H1 (cell line): Measurements from ENCODE around the gene TARBP2. TPM values are rescaled to one million over a fixed set of nuclear protein-coding genes. Genes with fewer than 3 reads are reported as not detected.

Experiments used
- CTCF ChIA-PET: fragments of 300-600 bp; sonication (Branson Sonifier 250); formaldehyde crosslinking; loops from one replicate; lab custom pipeline; 2021; ENCODE audit not compliant: partially characterized antibody; lab: Charles Lee
- POLR2A ChIA-PET: fragments of 300-600 bp; sonication (Branson Sonifier 250); formaldehyde crosslinking; loops from one replicate; lab custom pipeline; 2021; ENCODE audit warnings: inconsistent platforms; ENCODE audit not compliant: partially characterized antibody; lab: Charles Lee
- DNase-seq, 2 experiments: peaks; one replicate each; pipeline versions ENCODE4 v3.0.0 to v3.0.0-alpha.2; 2010 to 2022; ENCODE audit warnings: low spot score in 2 of 2, low read depth in 1 of 2, mixed read lengths in 1 of 2
- FAIRE-seq: peaks from 2 replicates; lab custom pipeline; 2011; peaks lifted over from hg19 to GRCh38; lab: Jason Lieb, UNC
- H2AFZ ChIP-seq: 2 replicates; pipeline ENCODE4 v1.8.1; 2012; ENCODE audit warnings: low read length, inconsistent platforms
- H2AK5ac ChIP-seq: 2 replicates; pipeline ENCODE4 v1.6.1; 2013; ENCODE audit warnings: low read depth, low read length
- H2BK120ac ChIP-seq: replicated peaks from 2 replicates; pipeline ENCODE3; 2013; ENCODE audit warnings: low read depth, low read length, inconsistent platforms
- H2BK12ac ChIP-seq: 2 replicates; pipeline ENCODE4 v1.6.1; 2013; ENCODE audit warnings: low read depth, low read length
- H2BK15ac ChIP-seq: 2 replicates; pipeline ENCODE4 v1.6.1; 2013; ENCODE audit warnings: low read length
- H2BK20ac ChIP-seq: 2 replicates; pipeline ENCODE4 v1.6.1; 2013; ENCODE audit warnings: low read length
- H2BK5ac ChIP-seq: 2 replicates; pipeline ENCODE4 v1.6.1; 2013; ENCODE audit warnings: low read depth, low read length
- H3K14ac ChIP-seq: 2 replicates; pipeline ENCODE4 v1.6.1; 2013; ENCODE audit warnings: inconsistent platforms; ENCODE audit not compliant: insufficient read length
- H3K18ac ChIP-seq: 2 replicates; pipeline ENCODE4 v1.6.1; 2013; ENCODE audit warnings: low read length; ENCODE audit errors: extremely low read depth
- H3K23ac ChIP-seq: 2 replicates; pipeline ENCODE4 v1.6.1; 2013; ENCODE audit warnings: inconsistent platforms; ENCODE audit not compliant: insufficient read length
- H3K23me2 ChIP-seq: 2 replicates; pipeline ENCODE4 v1.6.1; 2013; ENCODE audit warnings: low read depth, low read length
- H3K27ac ChIP-seq: 2 replicates; pipeline ENCODE4 v1.6.1; 2011; ENCODE audit warnings: low read depth, low read length, inconsistent platforms
- H3K27me3 ChIP-seq, 4 experiments: replicated peaks in 1 of 4; 1 replicate in 1 of 4; 2 replicates in 3 of 4; pipeline versions ENCODE4 v1.6.1 to v1.8.1; 2011 to 2013; ENCODE audit warnings: low read length in 3 of 4, mild to moderate bottlenecking in 3 of 4, inconsistent platforms in 2 of 4, mixed read lengths in 2 of 4, moderate library complexity in 1 of 4; ENCODE audit not compliant: control insufficient read depth in 3 of 4, insufficient read depth in 3 of 4; ENCODE audit errors: extremely low read depth in 1 of 4
- H3K36me3 ChIP-seq, 4 experiments: 2 replicates each; pipeline versions ENCODE4 v1.6.1 to v1.8.1; 2011 to 2013; ENCODE audit warnings: mild to moderate bottlenecking in 4 of 4, low read length in 3 of 4, moderate library complexity in 2 of 4, control low read depth in 1 of 4, inconsistent platforms in 1 of 4; ENCODE audit not compliant: insufficient read depth in 4 of 4, control insufficient read depth in 2 of 4
- H3K4ac ChIP-seq: replicated peaks from 2 replicates; pipeline ENCODE3; 2013; ENCODE audit warnings: low read length, low read depth, mixed read lengths, inconsistent platforms; ENCODE audit not compliant: insufficient read length
- H3K4me1 ChIP-seq, 4 experiments: replicated peaks in 1 of 4; 1 replicate in 1 of 4; 2 replicates in 3 of 4; pipeline versions ENCODE4 v1.6.1 to v1.8.1; 2011 to 2013; ENCODE audit warnings: low read length in 3 of 4, inconsistent platforms in 2 of 4, mixed read lengths in 1 of 4; ENCODE audit not compliant: insufficient read depth in 4 of 4, control insufficient read depth in 3 of 4
- H3K4me2 ChIP-seq, 2 experiments: 2 replicates each; pipeline versions ENCODE4 v1.6.1 to v1.8.1; 2011 to 2013; ENCODE audit warnings: low read depth in 2 of 2, low read length in 2 of 2, control low read depth in 1 of 2, inconsistent platforms in 1 of 2, mild to moderate bottlenecking in 1 of 2; ENCODE audit not compliant: insufficient read depth in 1 of 2
- H3K4me3 ChIP-seq, 4 experiments: fragments of 200-600, 300-600 bp in 1 of 4; sonication (generic), shearing (Covaris generic), sonication (Bioruptor Twin) in 1 of 4; 2 replicates each; pipeline versions ENCODE4 v1.5.1 to v1.8.1; 2011 to 2016; ENCODE audit warnings: low read length in 4 of 4, low read depth in 3 of 4, control low read depth in 2 of 4, inconsistent platforms in 2 of 4, mild to moderate bottlenecking in 2 of 4, mixed read lengths in 1 of 4, moderate library complexity in 1 of 4; ENCODE audit not compliant: insufficient read depth in 2 of 4; ENCODE audit errors: extremely low read depth in 1 of 4
- H3K56ac ChIP-seq: replicated peaks from 2 replicates; pipeline ENCODE3; 2013; ENCODE audit warnings: low read depth, mild to moderate bottlenecking, mixed read lengths, low read length, inconsistent platforms; ENCODE audit not compliant: insufficient read length
- H3K79me1 ChIP-seq: 2 replicates; pipeline ENCODE4 v1.6.1; 2013; ENCODE audit warnings: low read depth, low read length, control low read depth
- H3K79me2 ChIP-seq, 2 experiments: 2 replicates each; pipeline versions ENCODE4 v1.6.1 to v1.8.1; 2012 to 2013; ENCODE audit warnings: low read length in 2 of 2, mild to moderate bottlenecking in 2 of 2, inconsistent platforms in 1 of 2; ENCODE audit not compliant: insufficient read depth in 2 of 2, control insufficient read depth in 1 of 2
- H3K9ac ChIP-seq, 4 experiments: replicated peaks in 1 of 4; 1 replicate in 1 of 4; 2 replicates in 3 of 4; pipeline versions ENCODE4 v1.6.1 to v1.8.1; 2011 to 2013; ENCODE audit warnings: low read depth in 3 of 4, low read length in 3 of 4, control low read depth in 2 of 4, mild to moderate bottlenecking in 2 of 4, moderate library complexity in 2 of 4, inconsistent platforms in 1 of 4; ENCODE audit errors: extremely low read depth in 1 of 4
- H3K9me3 ChIP-seq, 2 experiments: 2 replicates each; pipeline versions ENCODE4 v1.6.1 to v1.8.1; 2012 to 2013; ENCODE audit warnings: mild to moderate bottlenecking in 2 of 2, moderate library complexity in 2 of 2, control low read depth in 1 of 2, inconsistent platforms in 1 of 2, low read depth in 1 of 2, low read length in 1 of 2, mixed read lengths in 1 of 2; ENCODE audit not compliant: insufficient read depth in 2 of 2
- H4K20me1 ChIP-seq, 2 experiments: replicated peaks in 1 of 2; 2 replicates each; pipeline versions ENCODE3 to v1.8.1; 2011 to 2013; ENCODE audit warnings: inconsistent platforms in 2 of 2, low read length in 2 of 2, mild to moderate bottlenecking in 1 of 2; ENCODE audit not compliant: insufficient read depth in 2 of 2, control insufficient read depth in 1 of 2
- H4K5ac ChIP-seq: 2 replicates; pipeline ENCODE4 v1.6.1; 2013; ENCODE audit warnings: low read length, low read depth, mixed read lengths, inconsistent platforms; ENCODE audit not compliant: insufficient read length
- H4K8ac ChIP-seq: 2 replicates; pipeline ENCODE4 v1.8.0; 2013; ENCODE audit warnings: mild to moderate bottlenecking, moderate library complexity, low read length, inconsistent platforms; ENCODE audit not compliant: insufficient read depth; ENCODE audit errors: extremely low read depth
- H4K91ac ChIP-seq: replicated peaks from 2 replicates; pipeline ENCODE3; 2013; ENCODE audit warnings: low read length, mixed read lengths, inconsistent platforms; ENCODE audit not compliant: insufficient read length
- CREB1 ChIP-seq: IDR thresholded peaks from 2 replicates; pipeline ENCODE4 v1.6.1; 2012; ENCODE audit warnings: inconsistent platforms
- EZH2 ChIP-seq: fragments of 200-600 bp; sonication (generic); IDR thresholded peaks from 2 replicates; pipeline ENCODE4 v1.7.1; 2012; ENCODE audit warnings: low read depth, mild to moderate bottlenecking, moderate library complexity, low read length, inconsistent platforms; ENCODE audit not compliant: severe bottlenecking
- KDM1A ChIP-seq: fragments of 200-600, 300-600 bp; sonication (generic); IDR thresholded peaks from 2 replicates; pipeline ENCODE4 v1.7.1; 2016; ENCODE audit warnings: mild to moderate bottlenecking, low read length, borderline replicate concordance
- POLR2A ChIP-seq, 2 experiments: IDR thresholded peaks; 1 replicate in 1 of 2; 2 replicates in 1 of 2; pipeline ENCODE4 v1.6.1; 2011; ENCODE audit warnings: low read depth in 2 of 2, low read length in 2 of 2, mild to moderate bottlenecking in 2 of 2; ENCODE audit errors: control extremely low read depth in 1 of 2
- RAD21 ChIP-seq, 2 experiments: IDR thresholded peaks in 1 of 2; conservative IDR thresholded peaks in 1 of 2; 2 replicates each; pipeline ENCODE4 v1.6.1; 2011; ENCODE audit warnings: low read depth in 2 of 2, low read length in 2 of 2, improper control_type of control experiment in 1 of 2, inconsistent platforms in 1 of 2, mild to moderate bottlenecking in 1 of 2, moderate library complexity in 1 of 2
- RBBP5 ChIP-seq: IDR thresholded peaks from 2 replicates; pipeline ENCODE4 v1.7.1; 2012; ENCODE audit warnings: low read depth, mild to moderate bottlenecking, inconsistent platforms, low read length, moderate library complexity, borderline replicate concordance
- SIRT6 ChIP-seq: IDR thresholded peaks from one replicate; pipeline ENCODE4 v1.7.1; 2012; ENCODE audit warnings: low read length, inconsistent platforms
- TCF12 ChIP-seq: IDR thresholded peaks from 2 replicates; pipeline ENCODE4 v1.6.1; 2011; ENCODE audit warnings: low read depth, mild to moderate bottlenecking, low read length
- WGBS, 2 experiments: shearing (Covaris generic) in 1 of 2; methylation state at CpG; one replicate each; pipeline versions ENCODE4 v1.1.6 to v1.1.7; 2013 to 2015; ENCODE audit warnings: low lambda C conversion rate in 2 of 2, mixed read lengths in 2 of 2, inconsistent platforms in 1 of 2, low coverage in 1 of 2, missing lambda C conversion rate in 1 of 2; ENCODE audit not compliant: insufficient replicate concordance in 2 of 2, insufficient coverage in 1 of 2, insufficient read length in 1 of 2; ENCODE audit errors: extremely low coverage in 1 of 2, missing lambda C conversion rate in 1 of 2; 5-methylcytosine and 5-hydroxymethylcytosine counted together
- polyA plus RNA-seq, 7 experiments: library from polyadenylated mRNA; depleted of rRNA in 3 of 7; stranded (reverse) in 5 of 7; unstranded in 2 of 7; fragments of >200 nt in 5 of 7; fragments of 200-250 nt in 2 of 7; gene quantifications; 1 replicate in 5 of 7; 2 replicates in 1 of 7; 4 replicates in 1 of 7; pipeline versions ENCODE4 v1.2.1 to v1.2.3, GENCODE V29; 2011 to 2013; ENCODE audit warnings: missing spikeins in 2 of 7, mixed read lengths in 2 of 7
- total RNA-seq: library from RNA; stranded (reverse); fragmentation: NEBNext Ultra II Directional; extraction: Animal tissue kit (Norgen Biotek cat#: 25700); gene quantifications from 2 replicates; pipeline ENCODE4 v1.2.1, GENCODE V29; 2021
- TF ChIP-seq, protein P1 (sequence below), 3 experiments: IDR thresholded peaks; 1 replicate in 2 of 3; 2 replicates in 1 of 3; pipeline versions ENCODE4 v1.5.1 to v1.6.1; 2011; ENCODE audit warnings: low read length in 3 of 3, mild to moderate bottlenecking in 3 of 3, inconsistent platforms in 2 of 3, low read depth in 1 of 3, moderate library complexity in 1 of 3; ENCODE audit not compliant: insufficient read depth in 1 of 3; ENCODE audit errors: control extremely low read depth in 1 of 3
- TF ChIP-seq, protein P2 (sequence below): IDR thresholded peaks from 2 replicates; pipeline ENCODE4 v1.6.1; 2011; ENCODE audit warnings: low read length, improper control_type of control experiment

TARBP2 gene
- total and polyA plus RNA-seq, 2 of the 8 experiments (the other 6 are each of a cell fraction or from before 2014, with no cell fraction given) = 69.9 to 122 TPM

DNA sequence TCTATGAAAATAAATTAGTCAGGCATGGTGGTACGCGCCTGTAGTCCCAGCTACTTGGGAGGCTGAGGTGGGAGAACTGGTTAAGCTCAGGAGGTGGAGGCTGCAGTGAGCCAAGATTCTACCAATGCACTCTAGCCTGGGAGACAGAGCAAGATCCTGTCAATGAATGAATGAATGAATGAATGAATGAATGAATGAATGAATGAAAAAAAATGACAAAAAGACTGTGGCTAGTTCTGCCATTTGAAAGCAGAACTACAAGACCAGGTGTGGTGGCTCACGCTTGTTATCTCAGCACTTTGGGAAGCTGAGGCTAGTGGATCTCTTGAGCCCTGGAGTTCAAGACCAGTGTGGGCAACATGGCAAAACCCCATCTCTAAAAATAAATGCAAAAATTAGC, 38.4 kb downstream of the TARBP2 start:
- TF ChIP-seq SIRT6 = no peak
- TF ChIP-seq CREB1 = no peak
- no peak for TF ChIP-seq TCF12
- no peak for TF ChIP-seq RBBP5
- no peak for TF ChIP-seq RAD21 (IDR thresholded peaks at IDR 0.05 in 1 of 2, conservative IDR thresholded peaks at IDR 0.05 in 1 of 2; ENCODE audit: low read depth in 2 of 2, low read length in 2 of 2)
- no peak for TF ChIP-seq KDM1A
- TF ChIP-seq, protein P1, sequence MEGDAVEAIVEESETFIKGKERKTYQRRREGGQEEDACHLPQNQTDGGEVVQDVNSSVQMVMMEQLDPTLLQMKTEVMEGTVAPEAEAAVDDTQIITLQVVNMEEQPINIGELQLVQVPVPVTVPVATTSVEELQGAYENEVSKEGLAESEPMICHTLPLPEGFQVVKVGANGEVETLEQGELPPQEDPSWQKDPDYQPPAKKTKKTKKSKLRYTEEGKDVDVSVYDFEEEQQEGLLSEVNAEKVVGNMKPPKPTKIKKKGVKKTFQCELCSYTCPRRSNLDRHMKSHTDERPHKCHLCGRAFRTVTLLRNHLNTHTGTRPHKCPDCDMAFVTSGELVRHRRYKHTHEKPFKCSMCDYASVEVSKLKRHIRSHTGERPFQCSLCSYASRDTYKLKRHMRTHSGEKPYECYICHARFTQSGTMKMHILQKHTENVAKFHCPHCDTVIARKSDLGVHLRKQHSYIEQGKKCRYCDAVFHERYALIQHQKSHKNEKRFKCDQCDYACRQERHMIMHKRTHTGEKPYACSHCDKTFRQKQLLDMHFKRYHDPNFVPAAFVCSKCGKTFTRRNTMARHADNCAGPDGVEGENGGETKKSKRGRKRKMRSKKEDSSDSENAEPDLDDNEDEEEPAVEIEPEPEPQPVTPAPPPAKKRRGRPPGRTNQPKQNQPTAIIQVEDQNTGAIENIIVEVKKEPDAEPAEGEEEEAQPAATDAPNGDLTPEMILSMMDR (IDR thresholded peaks at IDR 0.05; ENCODE audit: control extremely low read depth in 1 of 3, insufficient read depth in 1 of 3, low read depth in 1 of 3, low read length in 3 of 3) = no peak
- no peak for TF ChIP-seq EZH2
- TF ChIP-seq, protein P2, sequence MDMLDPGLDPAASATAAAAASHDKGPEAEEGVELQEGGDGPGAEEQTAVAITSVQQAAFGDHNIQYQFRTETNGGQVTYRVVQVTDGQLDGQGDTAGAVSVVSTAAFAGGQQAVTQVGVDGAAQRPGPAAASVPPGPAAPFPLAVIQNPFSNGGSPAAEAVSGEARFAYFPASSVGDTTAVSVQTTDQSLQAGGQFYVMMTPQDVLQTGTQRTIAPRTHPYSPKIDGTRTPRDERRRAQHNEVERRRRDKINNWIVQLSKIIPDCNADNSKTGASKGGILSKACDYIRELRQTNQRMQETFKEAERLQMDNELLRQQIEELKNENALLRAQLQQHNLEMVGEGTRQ = no peak
- no peak for TF ChIP-seq POLR2A (IDR thresholded peaks at IDR 0.05; ENCODE audit: control extremely low read depth in 1 of 2, low read depth in 2 of 2, low read length in 2 of 2)
- FAIRE-seq (no peak), DNase-seq (no peak)
- Histone ChIP-seq H3K79me1 (no peaks in the 10 kb centered on the region), H3K27ac (no peak overlapping the region), H3K4me1 (0 out of 7 replicates have a peak, but pooled peaks cover 0 to 5% (median 0%) of the 10 kb centered on the region in 4 experiments), H3K14ac (no peak overlapping the region), H3K23me2 (no peaks in the 10 kb centered on the region), H3K27me3 (no peaks in the 10 kb centered on the region), H3K56ac (no peak overlapping the region), H3K79me2 (no peaks in the 10 kb centered on the region), H3K9me3 (no peaks in the 10 kb centered on the region), H4K20me1 (no peaks in the 10 kb centered on the region), H3K4me2 (no peak overlapping the region), H2BK120ac (no peak overlapping the region), H4K91ac (no peak overlapping the region), H3K4ac (no peak overlapping the region), H2AFZ (no peak overlapping the region), H3K18ac (no peak overlapping the region), H2BK12ac (no peak overlapping the region), H4K5ac (no peak overlapping the region), H2BK15ac (no peak overlapping the region), H2BK5ac (no peak overlapping the region), H3K9ac (no peak overlapping the region), H3K36me3 (peaks cover 0 to 6% (median 3%) of the 10 kb centered on the region in 4 experiments; a peak in 4 of 8 replicates), H3K4me3 (no peak overlapping the region), H2BK20ac (no peak overlapping the region), H4K8ac (no peak overlapping the region), H2AK5ac (no peak overlapping the region), H3K23ac (no peak overlapping the region)
- ChIA-PET POLR2A (interaction anchor here (0.5 to 0.9 kb wide), 2 partner anchors 33 to 138 kb away, joined by 4 read pairs; no protein-coding TSS in a partner anchor), CTCF (interaction anchor here (0.6 to 1.7 kb wide), 6 partner anchors 50 to 206 kb away, joined by 3 to 4 read pairs (median 3); partner anchors contain the start of gene ATP5MC2)
- WGBS, 2 experiments = 97% methylated on average over 3 of the region's 3 CpGs; no CpG with 5 or more reads in 1 of the 2 experiments
